ENCODE data around the gene CEP131.

DNA sequence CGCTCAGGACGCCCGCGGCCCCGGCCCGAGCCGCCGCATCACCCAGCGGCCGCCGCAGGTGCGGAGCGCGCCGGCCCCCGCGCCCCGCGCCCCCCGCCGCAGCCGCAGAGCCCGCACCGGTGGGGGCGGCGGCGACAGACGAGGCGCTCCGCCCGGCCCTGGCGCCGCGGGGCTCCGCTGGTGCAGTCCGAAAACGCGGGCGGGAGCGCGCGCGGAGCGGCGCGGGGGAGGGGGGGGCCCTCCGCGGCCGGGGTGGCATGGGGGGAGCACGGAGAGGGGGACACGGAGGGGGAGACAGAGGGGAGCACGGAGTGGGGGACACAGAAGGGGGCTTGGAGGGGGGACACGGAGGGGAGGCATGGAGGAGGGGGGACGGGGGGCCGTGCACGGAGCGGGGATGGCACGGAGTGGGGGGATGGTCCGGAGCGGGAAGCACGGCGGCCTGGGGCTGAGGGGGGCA is 56.7 kb downstream of the CEP131 start, which contains the start of gene AATK:
- TF ChIP-seq, protein P1, sequence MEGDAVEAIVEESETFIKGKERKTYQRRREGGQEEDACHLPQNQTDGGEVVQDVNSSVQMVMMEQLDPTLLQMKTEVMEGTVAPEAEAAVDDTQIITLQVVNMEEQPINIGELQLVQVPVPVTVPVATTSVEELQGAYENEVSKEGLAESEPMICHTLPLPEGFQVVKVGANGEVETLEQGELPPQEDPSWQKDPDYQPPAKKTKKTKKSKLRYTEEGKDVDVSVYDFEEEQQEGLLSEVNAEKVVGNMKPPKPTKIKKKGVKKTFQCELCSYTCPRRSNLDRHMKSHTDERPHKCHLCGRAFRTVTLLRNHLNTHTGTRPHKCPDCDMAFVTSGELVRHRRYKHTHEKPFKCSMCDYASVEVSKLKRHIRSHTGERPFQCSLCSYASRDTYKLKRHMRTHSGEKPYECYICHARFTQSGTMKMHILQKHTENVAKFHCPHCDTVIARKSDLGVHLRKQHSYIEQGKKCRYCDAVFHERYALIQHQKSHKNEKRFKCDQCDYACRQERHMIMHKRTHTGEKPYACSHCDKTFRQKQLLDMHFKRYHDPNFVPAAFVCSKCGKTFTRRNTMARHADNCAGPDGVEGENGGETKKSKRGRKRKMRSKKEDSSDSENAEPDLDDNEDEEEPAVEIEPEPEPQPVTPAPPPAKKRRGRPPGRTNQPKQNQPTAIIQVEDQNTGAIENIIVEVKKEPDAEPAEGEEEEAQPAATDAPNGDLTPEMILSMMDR (IDR thresholded peaks at IDR 0.05), result no peak
- no peak for TF ChIP-seq POLR2A (IDR thresholded peaks at IDR 0.05)
